Measurements from ENCODE around the gene MZF1.
"Not testable (repeated sequence)": the region's sequence is repeated elsewhere in the genome, so short reads cannot be mapped to it uniquely, and the experiment has no call there.

The MZF1 gene

GRCh38 chr19:58539169-58539559 is 34.0 kb downstream of the MZF1 start:
- not testable (repeated sequence) for DNase-seq (ENCODE audit: low read depth)

- no peak for DNase-seq (ENCODE audit: low read depth)
These were observed 34.6 kb downstream of the MZF1 start for GRCh38 chr19:58538257-58539168.

GRCh38 chr19:58536852-58537798 is 36.0 kb downstream of the MZF1 start:
- no peak for DNase-seq (ENCODE audit: low read depth)

GRCh38 chr19:58535857-58536256 is 37.3 kb downstream of the MZF1 start:
- DNase-seq (ENCODE audit: low read depth): no peak

GRCh38 chr19:58531034-58531840 is 41.9 kb downstream of the MZF1 start:
- no peak for DNase-seq (ENCODE audit: low read depth)

GRCh38 chr19:58529405-58529804 is 43.7 kb downstream of the MZF1 start:
- DNase-seq (ENCODE audit: low read depth): no peak

GRCh38 chr19:58522709-58523108 is 50.4 kb downstream of the MZF1 start:
- DNase-seq (ENCODE audit: low read depth): no peak

- DNase-seq (ENCODE audit: low read depth): no peak
These were observed 51.5 kb downstream of the MZF1 start for GRCh38 chr19:58521651-58522050.

- no peak for DNase-seq (ENCODE audit: low read depth)
These were observed 52.9 kb downstream of the MZF1 start for GRCh38 chr19:58520257-58520599.

- peak; percentile 76 for DNase-seq (ENCODE audit: low read depth)
These were observed 53.5 kb downstream of the MZF1 start, which contains the start of gene ZBTB45 for GRCh38 chr19:58519355-58520256. TSS of gene ZBTB45 (minus strand) at chr19:58519810. CDS start at chr19:58517673, 2,137 bp downstream.

GRCh38 chr19:58519087-58519354 is 54.1 kb downstream of the MZF1 start:
- DNase-seq (ENCODE audit: low read depth): peak; percentile 22

GRCh38 chr19:58518256-58519086 is 54.7 kb downstream of the MZF1 start:
- DNase-seq (ENCODE audit: low read depth): no peak

GRCh38 chr19:58516964-58517833 is 55.9 kb downstream of the MZF1 start:
- no peak for DNase-seq (ENCODE audit: low read depth)

- no peak for DNase-seq (ENCODE audit: low read depth)
These were observed 56.8 kb downstream of the MZF1 start for GRCh38 chr19:58516246-58516836.

- no peak for DNase-seq (ENCODE audit: low read depth)
These were observed 57.9 kb downstream of the MZF1 start for GRCh38 chr19:58515259-58515658.

- no peak for DNase-seq (ENCODE audit: low read depth)
These were observed 58.5 kb downstream of the MZF1 start for GRCh38 chr19:58514564-58515022.

GRCh38 chr19:58513694-58514563 is 59.2 kb downstream of the MZF1 start:
- peak; percentile 85 for DNase-seq (ENCODE audit: low read depth)
